Measurements from ENCODE around the gene TSPO2.

The TSPO2 gene

DNA sequence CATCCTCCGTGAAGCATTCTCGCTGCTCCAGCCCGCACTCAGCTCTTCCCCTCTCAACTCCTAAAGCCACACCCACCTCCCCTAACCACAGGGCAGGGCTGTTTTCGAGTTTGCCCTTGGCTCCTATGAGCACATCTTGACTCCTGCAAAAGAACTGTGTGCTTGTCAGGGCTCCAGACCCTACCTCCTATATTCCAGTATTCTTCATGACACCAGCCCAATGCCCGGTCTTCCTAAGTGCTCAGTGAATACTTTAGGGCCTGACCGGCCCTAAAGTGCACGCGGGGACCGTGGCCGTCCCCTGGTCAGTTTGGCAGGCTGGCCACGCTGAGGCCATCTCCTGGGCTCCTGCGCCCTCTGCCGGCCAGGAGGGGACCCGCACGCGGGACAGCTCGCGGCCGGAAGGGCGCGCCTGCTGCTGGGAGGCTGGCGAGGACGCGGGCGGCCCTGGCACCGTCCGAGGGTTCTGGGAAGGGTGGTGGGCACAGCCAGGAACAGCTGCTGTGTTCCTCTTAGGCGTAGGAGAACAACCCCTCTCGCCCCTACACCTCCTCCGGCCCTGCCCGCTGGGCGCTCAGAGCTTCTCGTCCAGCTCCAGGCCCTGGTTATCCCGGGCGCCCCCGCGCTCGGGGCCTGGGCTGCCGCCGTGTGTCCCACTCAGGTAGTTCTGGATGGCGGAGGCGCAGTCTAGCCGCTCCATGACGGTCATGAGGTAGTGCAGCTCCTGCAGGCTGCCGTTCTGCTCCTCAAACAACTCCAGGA lies 14.3 kb upstream of the TSPO2 start:
- DNase-seq = peak; percentile 66

DNA sequence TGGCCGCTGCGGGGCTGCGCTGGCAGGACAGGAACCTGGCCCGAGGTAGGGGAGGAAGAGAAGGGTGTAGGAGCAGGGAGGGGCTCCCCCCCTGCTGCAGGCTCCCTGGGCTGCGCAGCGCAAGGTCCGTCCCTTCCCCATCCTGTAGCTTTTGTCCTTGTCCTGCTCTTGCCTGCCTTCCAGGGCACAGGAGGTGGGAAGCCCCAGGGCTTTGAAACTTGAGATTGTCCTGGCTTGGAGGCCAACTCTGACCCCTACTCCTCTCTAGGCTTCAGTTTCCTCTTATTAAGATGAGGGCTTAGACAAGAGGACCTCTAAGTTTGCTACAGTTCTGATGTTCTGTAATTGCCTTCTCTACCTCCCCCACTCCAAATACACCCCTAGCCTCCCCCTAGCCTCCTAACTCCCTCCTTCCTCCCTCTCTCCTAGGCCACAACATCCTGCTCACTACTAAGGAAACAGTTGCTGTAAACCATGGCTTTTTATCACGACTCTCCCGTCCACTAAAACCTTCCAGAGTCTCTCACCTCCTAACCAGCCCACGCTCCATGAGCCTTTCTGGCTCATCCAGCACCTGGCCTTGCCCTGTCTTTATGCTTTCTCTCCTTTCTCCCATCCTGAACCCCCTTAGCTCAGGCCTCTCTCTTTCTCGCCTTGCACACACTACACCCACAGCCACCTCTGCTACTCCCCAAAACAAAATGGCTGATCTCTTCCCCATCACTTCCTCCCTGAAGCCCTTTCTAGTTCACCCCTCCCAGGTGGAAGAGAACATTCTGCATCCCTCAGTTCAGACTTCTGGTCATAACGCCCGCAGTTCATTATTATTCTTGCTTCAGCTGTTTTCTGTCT lies 13.5 kb upstream of the TSPO2 start:
- no peak for DNase-seq

DNA sequence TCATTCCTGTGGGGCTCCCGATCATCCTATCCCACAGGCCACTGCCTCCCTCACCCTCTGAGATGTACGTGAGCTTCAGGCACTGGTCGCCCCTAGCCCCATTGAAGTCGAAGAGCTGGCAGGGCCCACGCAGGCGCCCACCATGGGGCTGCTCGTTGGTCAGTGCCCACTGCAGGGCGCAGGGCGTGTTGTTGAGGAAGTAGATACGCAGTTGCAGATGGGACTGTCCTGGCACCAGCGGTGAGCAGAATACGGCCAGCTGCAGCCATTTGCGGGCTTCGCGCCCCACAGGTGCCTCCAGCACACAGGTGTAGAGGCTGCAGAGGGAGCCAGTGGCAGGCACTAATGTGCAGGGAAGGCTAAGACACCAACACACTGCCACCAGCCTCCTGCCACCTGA lies 9.4 kb upstream of the TSPO2 start:
- DNase-seq = no peak

DNA sequence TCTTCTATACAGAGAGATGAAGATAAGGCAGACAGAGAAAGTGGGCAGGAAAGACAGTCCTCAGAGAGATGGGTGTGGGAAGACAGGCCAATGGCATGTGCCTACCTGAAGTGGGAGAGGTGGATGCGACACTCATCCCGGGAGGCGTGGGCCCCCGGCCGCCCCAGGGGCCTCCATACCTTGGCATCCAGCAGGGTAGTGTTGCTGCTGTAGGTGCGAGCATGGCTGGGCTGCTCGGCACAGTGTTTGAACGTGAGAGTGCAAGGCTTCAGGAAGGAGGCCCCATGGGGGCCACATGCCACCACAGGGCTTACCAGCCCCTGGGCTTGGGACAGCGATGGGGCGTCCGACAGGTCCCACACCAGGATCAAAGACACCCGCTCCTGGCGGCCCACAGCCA lies 8.5 kb upstream of the TSPO2 start:
- DNase-seq = no peak

DNA sequence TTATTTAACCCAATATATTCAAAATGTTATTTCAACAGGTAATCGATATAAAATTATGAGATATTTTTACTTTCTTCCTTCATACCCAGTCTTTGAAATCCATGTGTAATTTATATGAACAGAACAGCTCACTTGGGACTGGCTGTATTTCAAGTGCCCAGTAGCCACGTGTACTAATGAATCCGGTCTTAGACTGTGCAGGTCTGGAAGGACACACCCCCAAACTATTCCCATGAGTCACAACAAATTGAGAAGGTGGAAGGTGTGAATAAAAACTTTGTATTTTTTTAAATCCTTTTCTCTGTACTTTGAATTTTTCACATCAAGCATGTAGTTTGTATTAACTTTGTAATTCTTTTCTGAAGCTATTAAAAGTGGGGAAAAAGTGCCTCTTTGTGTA lies 6.1 kb upstream of the TSPO2 start:
- no peak for DNase-seq

DNA sequence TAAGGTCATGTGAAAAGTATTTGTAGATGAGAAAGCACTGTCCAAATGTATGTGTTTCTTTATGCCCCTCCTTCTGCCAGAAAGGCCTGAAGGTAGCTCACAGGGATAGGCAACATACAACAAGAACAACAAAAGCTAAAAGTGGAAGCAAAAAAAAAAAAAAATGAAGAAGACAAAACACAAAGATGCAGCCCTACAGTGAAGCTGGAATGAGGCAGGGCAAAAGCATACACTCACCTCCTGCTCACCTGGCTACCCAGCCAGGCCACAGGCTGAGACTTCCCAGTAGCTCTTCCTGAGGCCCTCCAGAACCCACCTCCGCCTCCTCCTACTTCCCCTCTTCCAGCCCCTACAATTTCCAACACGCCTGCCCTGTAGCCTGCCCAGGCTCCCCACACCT lies 5.7 kb upstream of the TSPO2 start:
- no peak for DNase-seq

DNA sequence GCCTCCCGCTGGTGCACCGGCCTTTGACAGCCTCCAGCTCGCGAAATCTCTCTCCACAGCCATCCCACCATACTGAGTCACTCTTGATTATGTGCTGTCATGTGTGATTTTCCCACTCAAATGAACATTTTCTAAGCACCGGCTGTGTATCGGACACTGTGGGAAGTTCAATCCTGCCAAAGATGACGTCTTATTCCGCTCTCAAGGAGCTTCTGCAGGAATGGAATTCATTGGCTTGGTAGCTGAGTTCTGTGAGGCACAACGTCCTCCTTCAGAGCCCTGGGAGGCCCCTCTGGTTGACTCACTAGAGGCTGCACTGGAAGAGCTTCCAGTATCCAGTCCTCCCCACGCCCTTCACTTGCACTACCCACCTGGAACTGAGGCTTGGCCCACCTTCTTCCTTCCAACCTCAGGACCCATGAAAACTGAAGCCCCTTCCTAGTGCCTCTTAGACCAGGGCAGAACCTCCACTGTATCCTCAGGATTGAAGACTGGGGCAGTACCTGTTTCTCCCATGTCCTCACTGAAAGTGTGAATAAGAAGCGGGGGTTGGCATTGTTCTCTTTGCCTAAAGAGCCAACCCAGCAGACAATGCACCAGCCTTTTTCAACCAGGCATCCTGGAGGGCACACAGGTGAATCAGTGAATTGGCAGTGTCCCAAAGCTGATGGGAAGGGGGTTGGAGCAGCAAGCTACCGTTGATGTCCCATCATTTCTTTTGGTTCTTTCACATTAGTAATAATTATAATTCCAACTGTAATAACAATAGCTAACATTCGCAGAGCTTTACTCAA lies 5.0 kb upstream of the TSPO2 start:
- peak; percentile 3 for DNase-seq

DNA sequence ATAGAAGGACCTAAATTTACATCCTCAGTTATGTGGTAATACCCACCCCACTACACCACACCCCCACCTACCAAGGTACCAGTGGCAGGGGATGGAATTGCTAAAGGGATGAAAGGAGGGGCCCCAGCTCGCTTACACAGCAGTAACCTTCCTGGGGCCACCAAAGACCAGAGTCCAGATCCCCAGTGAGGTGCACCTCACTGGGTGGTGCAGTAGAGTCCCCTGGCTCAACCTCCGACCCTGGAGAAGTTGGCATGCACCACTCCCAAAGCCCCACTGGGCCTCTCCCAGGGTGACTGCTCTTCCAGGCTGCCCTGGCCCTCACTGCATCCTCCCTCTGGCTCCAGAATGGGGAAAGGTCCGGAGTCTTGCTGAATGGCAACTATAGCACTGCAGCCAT lies 4.1 kb upstream of the TSPO2 start:
- no peak for DNase-seq

DNA sequence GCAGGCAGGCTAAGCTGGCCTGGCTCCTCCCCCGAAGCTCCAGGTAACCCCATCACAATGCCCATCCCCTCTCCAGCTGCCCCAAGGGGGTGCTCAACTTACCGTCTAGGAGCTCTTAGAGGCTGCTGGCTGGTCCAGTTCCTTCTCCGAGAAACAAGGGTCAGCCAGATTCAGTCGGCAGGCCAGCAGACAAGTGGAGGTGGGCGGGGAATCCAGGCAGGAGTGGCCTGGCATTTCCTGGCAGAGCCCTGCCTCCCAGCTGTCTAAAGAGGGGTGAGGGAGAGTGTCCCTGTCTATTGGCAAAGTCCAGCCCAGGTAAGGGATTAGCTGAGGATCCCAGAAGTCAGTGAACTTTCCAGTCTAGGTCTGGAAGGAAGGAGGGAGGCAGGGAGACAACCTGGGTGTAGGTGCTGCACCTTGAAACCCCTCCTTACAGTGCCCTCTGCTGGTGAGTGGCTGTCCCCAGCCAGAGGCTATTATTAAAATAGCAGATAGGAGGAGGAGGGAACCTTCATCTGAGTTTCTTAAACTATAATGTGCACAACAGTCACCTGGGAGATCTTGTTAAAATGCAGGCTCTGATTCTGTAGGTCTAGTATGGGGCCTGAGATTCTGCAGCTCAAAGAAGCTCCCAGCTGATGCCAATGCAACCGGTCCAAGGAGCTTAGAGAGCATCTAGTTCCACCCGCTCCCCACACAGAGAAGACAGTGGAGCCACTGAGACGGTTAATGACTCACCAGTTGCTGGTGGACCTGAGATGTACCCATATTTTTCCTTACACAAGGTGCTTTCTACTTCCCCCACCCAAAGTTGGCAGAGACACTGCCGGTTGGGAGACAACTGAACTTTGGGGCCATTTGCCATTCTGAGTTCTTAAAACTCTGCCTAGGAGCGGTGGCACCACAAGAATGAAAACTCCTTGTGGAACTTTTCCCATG lies 2.9 kb upstream of the TSPO2 start, which contains the start of gene UNC5CL:
Gene UNC5CL (minus strand): TSS at position 162 of the 939 bp plus-strand sequence. CDS start 4,147 bp downstream, outside the sequence.
- DNase-seq = peak; percentile 40

DNA sequence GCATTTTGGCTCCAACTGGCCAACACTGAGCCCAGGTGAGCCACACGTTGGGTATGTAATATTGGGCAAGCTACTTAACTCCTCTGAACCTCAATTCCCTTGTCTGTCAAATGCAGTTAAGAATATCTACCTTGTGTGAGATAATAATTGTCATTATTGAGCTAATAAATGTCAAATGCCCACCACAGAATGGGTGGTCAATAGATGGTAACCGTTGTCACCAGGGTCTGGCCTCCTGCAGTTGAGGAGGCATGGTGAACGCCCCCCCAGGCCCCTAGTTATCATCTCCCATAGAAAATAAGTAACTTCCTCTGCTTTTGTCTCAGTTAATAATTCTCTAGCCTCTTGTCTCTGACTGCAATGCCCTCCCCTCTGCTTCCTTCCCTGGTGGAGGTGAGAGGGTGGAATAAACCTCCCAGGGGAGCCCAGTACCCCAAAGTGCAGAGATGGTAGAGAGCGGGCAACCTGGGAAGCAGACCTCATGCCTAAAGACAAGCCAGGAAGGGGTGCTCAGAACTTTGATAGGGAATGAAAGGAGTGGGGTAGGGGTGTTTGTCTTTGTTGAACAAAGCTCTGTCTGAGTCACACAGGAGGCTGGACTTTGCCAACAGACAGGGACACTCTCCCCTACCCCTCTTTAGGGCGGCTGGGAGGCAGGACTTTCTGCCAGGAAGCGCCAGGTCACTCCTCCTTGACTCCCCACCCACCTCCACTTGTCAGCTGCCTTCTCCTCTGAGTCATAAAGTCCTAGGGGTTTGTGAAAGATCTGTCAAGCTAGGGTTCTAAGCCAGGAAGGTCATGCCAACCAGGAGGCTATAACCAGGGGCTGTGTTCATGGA lies 1.9 kb upstream of the TSPO2 start:
- no peak for DNase-seq

DNA sequence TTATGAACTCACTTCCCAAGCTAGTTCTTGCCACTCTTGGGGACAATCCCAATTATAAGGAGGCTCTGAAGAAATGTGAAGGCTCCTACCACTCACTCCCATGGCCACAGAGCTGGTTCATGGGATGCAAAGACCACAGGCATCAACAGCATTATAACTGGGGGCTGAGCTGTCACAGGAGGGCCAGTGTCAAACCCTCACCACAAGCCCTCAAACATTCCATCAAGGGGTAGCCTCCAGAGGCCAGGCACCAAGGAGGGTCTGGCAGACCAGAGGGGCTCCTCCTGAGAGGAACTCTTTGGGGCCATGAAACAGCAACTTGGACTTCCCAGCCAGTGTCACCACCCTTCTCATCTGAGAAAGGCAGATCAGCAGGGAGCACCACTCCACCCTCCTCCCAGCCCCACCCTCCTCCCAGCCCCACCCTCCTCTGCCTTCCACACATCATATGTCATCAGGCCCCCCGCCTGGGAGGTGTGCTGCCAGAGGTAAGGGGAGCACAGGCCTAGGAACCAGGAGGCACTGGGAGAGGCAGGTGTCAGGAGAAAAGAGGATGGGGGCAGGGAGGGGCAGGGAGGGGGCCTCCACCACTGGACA lies 1.2 kb upstream of the TSPO2 start:
- no peak for DNase-seq

DNA sequence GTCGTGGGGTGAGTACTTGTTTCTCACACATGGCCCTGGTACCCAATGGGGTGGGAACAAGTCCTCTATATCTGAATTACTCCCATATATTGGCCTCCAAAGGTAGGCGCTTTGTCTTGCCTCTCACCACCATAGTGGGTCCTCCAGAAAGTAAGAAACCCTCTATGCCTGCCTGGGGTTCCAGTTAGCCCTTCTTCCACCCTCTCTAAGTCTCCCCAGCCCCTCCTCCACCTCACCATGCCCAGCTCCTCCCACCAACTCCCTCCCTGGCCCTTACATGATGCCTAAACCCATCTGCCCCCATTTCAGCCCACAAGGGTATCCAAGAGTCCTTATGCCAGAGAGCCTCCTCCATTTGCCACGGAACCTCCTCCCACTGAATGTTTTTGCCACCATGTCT lies 884 bp downstream of the TSPO2 start:
- no peak for DNase-seq

DNA sequence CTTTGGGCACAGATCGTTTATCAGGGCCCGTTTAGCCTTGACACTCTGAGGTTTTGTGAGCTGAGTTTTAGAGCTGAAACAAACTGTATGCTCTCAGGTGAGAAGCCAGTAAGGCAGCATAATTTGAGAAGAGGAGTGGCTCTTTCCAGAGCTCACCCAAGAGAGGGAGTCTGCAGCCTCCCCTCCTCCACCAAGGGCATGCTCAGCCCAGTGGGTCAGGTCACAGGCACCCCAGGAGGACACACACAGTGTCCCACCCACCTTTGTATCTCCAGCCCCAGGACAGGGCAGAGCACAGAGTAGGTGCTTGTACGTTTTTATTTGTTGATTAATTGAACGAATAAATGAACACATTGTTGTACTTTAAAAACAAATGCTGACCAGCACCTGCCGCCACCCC lies 3.4 kb downstream of the TSPO2 start:
- no peak for DNase-seq

DNA sequence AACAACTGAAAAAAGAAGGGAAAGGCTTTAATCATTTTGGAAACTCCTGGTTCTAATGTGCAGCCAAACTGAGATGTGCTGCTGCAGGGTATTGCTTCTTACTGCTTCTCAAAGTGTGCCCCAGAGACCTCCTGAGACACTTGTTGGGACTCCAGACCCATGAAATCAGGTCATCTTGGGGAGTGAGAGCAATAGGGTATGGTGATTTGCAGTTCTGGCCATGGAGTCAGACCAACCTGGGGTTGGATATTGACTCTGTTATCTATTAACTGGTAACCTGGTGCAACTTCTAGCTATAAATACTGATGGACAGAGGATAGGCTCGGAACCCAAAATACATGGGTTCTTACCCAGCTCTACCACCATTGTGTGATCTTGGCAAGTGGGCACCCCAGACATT lies 3.8 kb downstream of the TSPO2 start:
- DNase-seq = no peak

DNA sequence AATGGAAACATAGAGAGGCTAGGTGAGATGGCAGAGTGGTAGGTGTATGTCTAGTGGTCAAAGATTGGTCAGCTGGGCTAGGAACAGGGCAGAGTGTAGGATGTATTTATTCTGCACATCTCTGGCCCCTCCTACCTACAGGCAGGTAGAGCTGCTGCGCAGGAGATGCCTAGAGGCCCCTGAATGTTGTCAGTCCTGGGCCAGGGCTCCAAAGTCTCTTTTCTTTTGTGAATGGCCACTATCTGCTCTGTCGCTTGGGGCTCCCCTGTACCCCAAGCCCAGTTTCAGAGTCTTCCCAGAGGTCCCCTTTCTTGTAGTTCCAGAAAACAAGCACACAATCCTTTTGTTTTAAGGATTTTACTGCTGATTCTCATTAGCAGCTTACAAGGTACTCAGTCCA lies 5.0 kb downstream of the TSPO2 start:
- no peak for DNase-seq

DNA sequence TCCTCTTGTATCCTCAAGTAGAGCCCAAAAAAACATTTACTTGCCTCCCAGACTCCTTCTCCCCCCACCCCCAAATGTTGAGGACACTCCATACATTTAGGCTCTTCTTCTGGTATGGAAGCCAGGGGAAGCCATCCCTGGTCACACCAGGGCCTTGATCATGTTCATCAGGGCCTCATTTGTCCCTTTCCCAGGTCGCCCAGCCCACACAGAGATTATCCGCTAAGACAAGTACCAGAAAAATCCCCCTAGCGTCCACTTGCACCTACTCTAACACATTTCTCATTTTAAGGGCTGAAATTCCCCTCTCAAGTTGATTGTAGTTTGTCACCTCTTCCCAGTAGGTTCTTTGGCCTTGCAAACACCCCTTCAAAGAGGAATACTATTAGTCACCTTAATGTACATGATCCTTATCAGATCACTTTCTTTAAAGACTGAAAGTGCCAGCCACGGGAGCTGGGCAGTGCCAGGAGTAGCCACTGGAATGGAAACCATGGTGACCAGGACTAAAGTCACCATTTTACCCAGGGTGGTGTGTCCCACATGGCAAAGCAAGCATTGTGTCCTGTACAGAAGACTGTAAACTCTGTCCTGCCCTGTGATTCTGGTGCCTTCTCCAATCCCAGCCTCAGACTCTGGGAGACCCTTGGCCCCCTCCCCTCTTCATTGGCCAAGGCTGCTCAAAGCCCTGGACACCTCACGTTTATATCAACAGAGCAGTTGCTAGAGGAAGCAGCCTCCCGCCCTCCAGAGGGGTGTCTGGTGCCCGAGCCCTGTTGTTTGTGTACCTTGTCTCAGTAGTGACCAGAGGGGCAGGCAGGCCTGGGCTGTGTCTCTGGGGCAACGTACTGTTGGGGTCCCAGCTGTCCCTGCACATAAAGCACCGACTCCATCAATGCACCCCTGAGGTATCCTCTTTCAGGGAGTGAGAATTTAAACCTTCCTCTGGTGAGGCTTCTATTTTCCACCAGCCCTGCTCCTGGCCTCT lies 5.8 kb downstream of the TSPO2 start:
- no peak for DNase-seq

DNA sequence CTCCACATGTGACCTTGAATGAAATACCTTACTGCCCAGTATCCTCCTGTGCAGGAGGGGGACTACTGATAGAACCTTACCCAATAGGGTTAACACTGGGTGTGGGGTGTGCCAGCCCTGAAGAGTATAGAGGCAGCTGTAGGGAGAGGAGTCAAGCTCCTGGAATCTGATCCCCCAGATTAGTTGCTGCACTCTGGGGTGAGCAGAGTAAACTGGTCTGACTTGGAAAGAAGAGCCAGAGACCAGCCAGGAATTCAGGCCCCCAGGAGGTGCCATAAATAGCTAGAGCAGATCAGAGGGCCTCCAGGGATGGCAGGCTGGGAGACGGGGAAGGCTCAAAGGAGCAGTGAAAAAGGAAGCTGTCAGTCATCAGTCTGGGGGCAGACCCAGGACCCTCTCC lies 7.3 kb downstream of the TSPO2 start:
- DNase-seq = no peak

DNA sequence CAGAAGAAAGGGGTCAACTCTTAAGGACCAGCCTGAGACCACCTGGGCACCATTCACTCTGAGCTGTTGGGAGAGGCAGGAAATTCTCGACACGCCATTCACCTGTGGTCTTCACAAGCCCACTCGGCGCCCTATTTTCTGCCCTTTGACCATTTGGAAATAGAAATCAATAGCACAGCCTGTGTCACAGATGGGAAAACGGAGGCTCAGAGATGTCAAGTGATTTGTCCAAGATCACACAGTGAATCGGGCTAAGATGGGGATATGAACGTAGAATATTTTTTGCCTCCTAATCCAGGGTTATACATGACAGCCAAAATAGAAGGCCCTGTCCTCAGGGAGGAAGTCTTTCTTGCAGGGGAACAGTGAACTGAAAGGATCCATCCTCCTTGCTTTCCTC lies 7.7 kb downstream of the TSPO2 start:
- DNase-seq = no peak

DNA sequence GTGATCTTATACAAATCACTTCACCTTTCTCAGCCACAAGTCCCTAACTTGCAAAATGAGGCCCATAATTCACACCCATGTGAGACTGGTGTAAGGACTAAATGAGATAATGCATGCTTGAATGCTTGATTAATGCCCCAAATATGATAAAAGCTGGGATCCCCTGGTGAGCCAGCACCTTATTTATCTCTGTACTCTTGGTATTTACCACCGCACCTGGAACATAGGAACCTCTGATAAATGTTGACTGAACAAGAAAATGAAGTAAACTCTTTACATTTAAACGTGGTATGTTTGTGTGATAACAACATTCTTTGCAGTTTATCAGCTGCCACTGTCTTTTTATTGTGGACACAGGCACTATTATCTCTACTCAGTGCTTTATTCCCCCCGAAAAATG lies 8.3 kb downstream of the TSPO2 start:
- DNase-seq = no peak

DNA sequence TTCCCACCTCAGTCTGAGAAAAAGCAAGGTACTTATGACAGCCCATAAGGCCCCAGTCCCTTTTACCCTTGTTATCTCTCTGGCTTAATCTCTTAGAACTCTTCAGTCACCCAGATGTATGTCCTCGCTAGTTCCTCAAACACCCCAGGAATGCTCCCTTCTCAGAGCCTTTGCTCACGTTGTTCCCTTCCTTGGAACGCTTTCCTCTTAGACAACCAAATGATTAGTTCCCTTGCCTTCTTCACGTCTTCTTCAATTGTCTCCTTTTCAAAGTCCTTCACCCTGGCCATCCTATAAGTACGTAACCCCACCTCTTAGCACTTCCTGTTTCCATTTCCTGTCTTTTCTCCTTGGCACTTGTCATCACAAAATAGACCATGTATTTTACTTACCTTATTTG lies 9.6 kb downstream of the TSPO2 start:
- no peak for DNase-seq

All from NCI-H1105 treated with DMSO at 0.1 percent for 48 hours (cell line).